HepG2 (cell line): Measurements from ENCODE around the gene ZMIZ1.

ENCODE experiments used
- CHD2 ChIP-seq: IDR thresholded peaks from 2 replicates; pipeline ENCODE4 v1.6.1; 2011; ENCODE audit warnings: low read depth, low read length, improper control_type of control experiment
- IKZF1 ChIP-seq: fragments of 450-650 bp; IDR thresholded peaks from 2 replicates; pipeline ENCODE4 v1.7.1; 2016
- TSC22D2 ChIP-seq: sonication (generic); formaldehyde crosslinking; IDR thresholded peaks from 2 replicates; pipeline ENCODE4 v1.5.1; 2020; ENCODE audit warnings: missing genetic modification reagents, mild to moderate bottlenecking, borderline replicate concordance
- ZFP37 ChIP-seq: sonication (generic); formaldehyde crosslinking; IDR thresholded peaks from 2 replicates; pipeline ENCODE4 v1.4.0; 2020; ENCODE audit warnings: missing genetic modification reagents, borderline replicate concordance
- ZNF431 ChIP-seq: sonication (generic); formaldehyde crosslinking; IDR thresholded peaks from 2 replicates; pipeline ENCODE4 v1.9.0; 2022; ENCODE audit warnings: missing genetic modification reagents, low read depth, mild to moderate bottlenecking, borderline replicate concordance
- TF ChIP-seq, protein P1 (sequence below): sonication (generic); formaldehyde crosslinking; IDR thresholded peaks from 2 replicates; pipeline ENCODE4 v1.4.0; 2020; ENCODE audit warnings: mild to moderate bottlenecking, missing genetic modification reagents

DNA sequence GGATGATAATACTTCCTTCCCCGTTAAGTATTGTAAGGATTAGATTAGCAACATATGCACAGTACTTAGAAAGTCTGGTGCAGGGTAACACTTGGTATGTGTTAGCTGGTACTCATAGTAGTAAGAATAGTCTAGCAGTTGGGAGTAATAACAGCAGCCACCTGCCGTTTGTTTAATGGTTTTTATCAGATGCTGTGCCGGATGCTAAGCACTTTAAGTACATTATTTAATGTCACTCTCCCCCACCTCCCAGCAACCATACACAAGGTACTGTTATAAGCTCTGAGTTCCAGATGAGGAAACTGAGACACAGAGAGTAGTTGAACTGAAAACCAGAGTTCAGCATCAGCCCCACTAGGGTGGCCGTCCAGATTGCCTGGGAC is 60.1 kb downstream of the ZMIZ1 start:
- TF ChIP-seq ZFP37 (CRISPR knock-in tag) (no peak), ZNF431 (CRISPR knock-in tag) (no peak), CHD2 (no peak), IKZF1 (no peak), TSC22D2 (CRISPR knock-in tag) (no peak)
- TF ChIP-seq, protein P1, sequence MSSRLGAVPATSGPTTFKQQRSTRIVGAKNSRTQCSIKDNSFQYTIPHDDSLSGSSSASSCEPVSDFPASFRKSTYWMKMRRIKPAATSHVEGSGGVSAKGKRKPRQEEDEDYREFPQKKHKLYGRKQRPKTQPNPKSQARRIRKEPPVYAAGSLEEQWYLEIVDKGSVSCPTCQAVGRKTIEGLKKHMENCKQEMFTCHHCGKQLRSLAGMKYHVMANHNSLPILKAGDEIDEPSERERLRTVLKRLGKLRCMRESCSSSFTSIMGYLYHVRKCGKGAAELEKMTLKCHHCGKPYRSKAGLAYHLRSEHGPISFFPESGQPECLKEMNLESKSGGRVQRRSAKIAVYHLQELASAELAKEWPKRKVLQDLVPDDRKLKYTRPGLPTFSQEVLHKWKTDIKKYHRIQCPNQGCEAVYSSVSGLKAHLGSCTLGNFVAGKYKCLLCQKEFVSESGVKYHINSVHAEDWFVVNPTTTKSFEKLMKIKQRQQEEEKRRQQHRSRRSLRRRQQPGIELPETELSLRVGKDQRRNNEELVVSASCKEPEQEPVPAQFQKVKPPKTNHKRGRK, result no peak
